K562 (cell line): ENCODE measurements around the gene PTCH1. TPM values are rescaled to one million over a fixed set of nuclear protein-coding genes. Genes with fewer than 3 reads are reported as not detected.

Source experiments
- ELF1 ChIP-seq: fragments of 200-800 bp; sonication (Bioruptor generic); IDR thresholded peaks from 2 replicates; pipeline ENCODE4 v1.6.1; 2016; ENCODE audit warnings: missing genetic modification characterization, missing compliant biosample characterization
- FOXJ2 ChIP-seq: fragments of 200-800 bp; sonication (Bioruptor generic); IDR thresholded peaks from 2 replicates; pipeline ENCODE4 v1.6.1; 2016; ENCODE audit warnings: missing genetic modification characterization, missing compliant biosample characterization
- ILK ChIP-seq: fragments of 450-650 bp; IDR thresholded peaks from 2 replicates; pipeline ENCODE4 v1.6.1; 2016; ENCODE audit warnings: missing genetic modification characterization, low read depth, mild to moderate bottlenecking, missing compliant biosample characterization, moderate library complexity, borderline replicate concordance
- KLF6 ChIP-seq: fragments of 250-450 bp; sonication (Bioruptor Pico); IDR thresholded peaks from 2 replicates; pipeline ENCODE4 v1.4.0; 2020; ENCODE audit warnings: mild to moderate bottlenecking, moderate library complexity, borderline replicate concordance
- MTA1 ChIP-seq: fragments of 450-650 bp; IDR thresholded peaks from 2 replicates; pipeline ENCODE4 v1.6.1; 2017; ENCODE audit warnings: borderline replicate concordance
- MTA3 ChIP-seq: fragments of 450-650 bp; formaldehyde crosslinking; IDR thresholded peaks from 2 replicates; pipeline ENCODE4 v1.6.1; 2017; ENCODE audit warnings: mild to moderate bottlenecking, borderline replicate concordance
- NFRKB ChIP-seq: fragments of 450-650 bp; IDR thresholded peaks from 2 replicates; pipeline ENCODE4 v1.6.1; 2016; ENCODE audit warnings: low read depth
- RAD51 ChIP-seq: fragments of 450-650 bp; IDR thresholded peaks from 2 replicates; pipeline ENCODE4 v1.7.1; 2016; ENCODE audit warnings: low read depth, mild to moderate bottlenecking, borderline replicate concordance
- RBM15 ChIP-seq: fragments of 200-400 bp; formaldehyde crosslinking; IDR thresholded peaks from 2 replicates; pipeline ENCODE4 v1.6.1; 2018; ENCODE audit warnings: mild to moderate bottlenecking, low read length, moderate library complexity; ENCODE audit not compliant: insufficient read depth
- RFX5 ChIP-seq: IDR thresholded peaks from 2 replicates; pipeline ENCODE4 v1.6.1; 2011; ENCODE audit warnings: low read depth, mild to moderate bottlenecking, improper control_type of control experiment, low read length
- SIN3B ChIP-seq: fragments of 450-650 bp; IDR thresholded peaks from 2 replicates; pipeline ENCODE4 v1.6.1; 2017; ENCODE audit warnings: low read depth, mild to moderate bottlenecking, moderate library complexity
- SRSF1 ChIP-seq: fragments of 200-400 bp; formaldehyde crosslinking; IDR thresholded peaks from 2 replicates; pipeline ENCODE4 v1.6.1; 2017; ENCODE audit warnings: mild to moderate bottlenecking, low read depth, low read length, moderate library complexity
- TEAD4 ChIP-seq, 2 experiments: sonication (generic) in 1 of 2; formaldehyde crosslinking in 1 of 2; IDR thresholded peaks; 2 replicates each; pipeline versions ENCODE4 v1.6.1 to v1.8.0; 2012 to 2022; ENCODE audit warnings: borderline replicate concordance in 1 of 2, inconsistent platforms in 1 of 2, low read length in 1 of 2, mild to moderate bottlenecking in 1 of 2, missing genetic modification reagents in 1 of 2
- ZNF184 ChIP-seq: sonication (generic); formaldehyde crosslinking; IDR thresholded peaks from 2 replicates; pipeline ENCODE4 v1.5.0; 2020; ENCODE audit warnings: missing genetic modification reagents
- ZNF79 ChIP-seq: fragments of 250-450 bp; sonication (Bioruptor Pico); IDR thresholded peaks from 2 replicates; pipeline ENCODE4 v1.4.0; 2020; ENCODE audit warnings: low read depth, mild to moderate bottlenecking, moderate library complexity
- polyA plus RNA-seq, 8 experiments: library from polyadenylated mRNA; depleted of rRNA in 4 of 8; stranded (reverse) in 5 of 8; unstranded in 3 of 8; fragments of >200 nt; fragmentation: Nextera tagmentation in 2 of 8; fragmentation: Illumina TruSeq in 1 of 8; extraction: Ambion mirVana in 2 of 8; extraction: Trizol in 1 of 8; gene quantifications; 2 replicates each; pipeline versions ENCODE4 v1.2.1 to v1.2.3, GENCODE V29; 2011 to 2014; ENCODE audit warnings: inconsistent platforms in 1 of 8, missing spikeins in 1 of 8
- total RNA-seq, 7 experiments: library from RNA; depleted of rRNA in 6 of 7; stranded (reverse); fragments of >200 nt in 6 of 7; fragmentation: Illumina TruSeq in 2 of 7; extraction: Trizol in 2 of 7; gene quantifications; 2 replicates each; pipeline versions ENCODE4 v1.2.1 to v1.2.3, GENCODE V29; 2011 to 2021; ENCODE audit warnings: low replicate concordance in 1 of 7
- TF ChIP-seq, protein P1 (sequence below): sonication (generic); formaldehyde crosslinking; IDR thresholded peaks from 2 replicates; pipeline ENCODE4 v1.8.0; 2022; ENCODE audit warnings: missing genetic modification reagents, mild to moderate bottlenecking, borderline replicate concordance
- TF ChIP-seq, protein P2 (sequence below): fragments of 450-650 bp; IDR thresholded peaks from one replicate; pipeline ENCODE4 v1.6.1; 2018; ENCODE audit warnings: mild to moderate bottlenecking, moderate library complexity; ENCODE audit not compliant: partially characterized antibody
- TF ChIP-seq, protein P3 (sequence below): fragments of 450-650 bp; IDR thresholded peaks from 2 replicates; pipeline ENCODE4 v1.6.1; 2016; ENCODE audit warnings: missing biosample characterization, missing genetic modification characterization
- TF ChIP-seq, protein P4 (sequence below): fragments of 450-650 bp; conservative IDR thresholded peaks from 2 replicates; pipeline ENCODE4 v1.6.1; 2016; ENCODE audit warnings: missing genetic modification characterization, low read depth, mild to moderate bottlenecking, missing compliant biosample characterization, moderate library complexity
- TF ChIP-seq, protein P5 (sequence below): fragments of 250-450 bp; sonication (Bioruptor Pico); IDR thresholded peaks from 2 replicates; pipeline ENCODE4 v1.8.0; 2022; ENCODE audit warnings: moderate library complexity, mild to moderate bottlenecking, inconsistent platforms
- TF ChIP-seq, protein P6 (sequence below): sonication (generic); formaldehyde crosslinking; IDR thresholded peaks from 2 replicates; pipeline ENCODE4 v1.5.0; 2020; ENCODE audit warnings: missing genetic modification reagents

The PTCH1 gene
- total and polyA plus RNA-seq, 9 of the 15 experiments (the other 6 are each of a cell fraction or from before 2014, with no cell fraction given): 0.70 to 9.9 (median 3.8) TPM

DNA sequence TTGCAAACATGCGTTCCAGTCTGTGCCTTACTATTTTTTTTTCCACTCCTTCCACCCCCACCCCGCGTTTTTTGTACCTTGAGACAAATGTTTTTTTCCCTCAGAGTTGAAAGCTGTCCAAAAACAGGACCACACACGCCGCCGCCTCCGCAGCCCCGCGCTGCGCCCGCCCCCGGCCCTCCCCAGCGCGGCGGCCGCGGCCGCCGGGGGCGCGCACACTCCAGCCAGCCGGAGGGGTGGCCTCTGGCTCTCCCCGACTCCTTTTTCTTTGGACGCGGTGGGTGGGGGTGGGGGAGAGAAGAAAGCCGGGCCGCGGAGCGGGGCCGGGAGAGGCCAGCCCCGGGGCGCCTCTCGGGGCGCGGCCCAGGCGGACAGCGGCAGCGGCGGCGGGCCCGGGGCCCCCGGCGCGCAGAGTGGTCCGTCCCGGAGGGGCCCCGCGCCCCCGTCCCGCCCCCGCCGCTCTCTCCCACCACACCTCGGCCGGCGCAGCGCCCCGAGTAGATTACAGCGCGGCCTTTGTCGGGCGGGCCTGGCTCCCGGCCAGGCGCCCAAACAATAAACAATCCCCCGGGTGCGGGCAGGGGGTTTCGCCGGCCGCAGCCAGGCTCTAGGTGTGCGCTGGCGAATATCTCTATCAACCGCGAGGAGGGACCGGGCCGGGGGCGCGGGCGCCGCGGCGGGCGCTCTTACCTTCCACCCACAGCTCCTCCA lies 10.9 kb downstream of the PTCH1 start (continued):
- TF ChIP-seq, protein P1, sequence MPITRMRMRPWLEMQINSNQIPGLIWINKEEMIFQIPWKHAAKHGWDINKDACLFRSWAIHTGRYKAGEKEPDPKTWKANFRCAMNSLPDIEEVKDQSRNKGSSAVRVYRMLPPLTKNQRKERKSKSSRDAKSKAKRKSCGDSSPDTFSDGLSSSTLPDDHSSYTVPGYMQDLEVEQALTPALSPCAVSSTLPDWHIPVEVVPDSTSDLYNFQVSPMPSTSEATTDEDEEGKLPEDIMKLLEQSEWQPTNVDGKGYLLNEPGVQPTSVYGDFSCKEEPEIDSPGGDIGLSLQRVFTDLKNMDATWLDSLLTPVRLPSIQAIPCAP (CRISPR knock-in tag): no peak
- TF ChIP-seq ILK (no peak), RAD51 (no peak), ELF1 (tag) (no peak), FOXJ2 (tag) (no peak), MTA1 (no peak), RFX5 (no peak), NFRKB (no peak; the same call in 1 of the 2 replicates), TEAD4 (IDR thresholded peaks at IDR 0.05; ENCODE audit: low read length) (no peak; the same call in 1 of the 2 replicates), TEAD4 (CRISPR knock-in tag; IDR thresholded peaks at IDR 0.05; ENCODE audit: borderline replicate concordance) (no peak), KLF6 (CRISPR knock-in tag) (no peak), SRSF1 (no peak), ZNF79 (CRISPR knock-in tag) (no peak), ZNF184 (CRISPR knock-in tag) (no peak), MTA3 (no peak), SIN3B (0 out of 2 replicates have a peak, but pooled peaks have one; percentile 36), RBM15 (no peak)
- TF ChIP-seq, protein P2, sequence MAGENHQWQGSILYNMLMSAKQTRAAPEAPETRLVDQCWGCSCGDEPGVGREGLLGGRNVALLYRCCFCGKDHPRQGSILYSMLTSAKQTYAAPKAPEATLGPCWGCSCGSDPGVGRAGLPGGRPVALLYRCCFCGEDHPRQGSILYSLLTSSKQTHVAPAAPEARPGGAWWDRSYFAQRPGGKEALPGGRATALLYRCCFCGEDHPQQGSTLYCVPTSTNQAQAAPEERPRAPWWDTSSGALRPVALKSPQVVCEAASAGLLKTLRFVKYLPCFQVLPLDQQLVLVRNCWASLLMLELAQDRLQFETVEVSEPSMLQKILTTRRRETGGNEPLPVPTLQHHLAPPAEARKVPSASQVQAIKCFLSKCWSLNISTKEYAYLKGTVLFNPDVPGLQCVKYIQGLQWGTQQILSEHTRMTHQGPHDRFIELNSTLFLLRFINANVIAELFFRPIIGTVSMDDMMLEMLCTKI: no peak
- TF ChIP-seq, protein P3, sequence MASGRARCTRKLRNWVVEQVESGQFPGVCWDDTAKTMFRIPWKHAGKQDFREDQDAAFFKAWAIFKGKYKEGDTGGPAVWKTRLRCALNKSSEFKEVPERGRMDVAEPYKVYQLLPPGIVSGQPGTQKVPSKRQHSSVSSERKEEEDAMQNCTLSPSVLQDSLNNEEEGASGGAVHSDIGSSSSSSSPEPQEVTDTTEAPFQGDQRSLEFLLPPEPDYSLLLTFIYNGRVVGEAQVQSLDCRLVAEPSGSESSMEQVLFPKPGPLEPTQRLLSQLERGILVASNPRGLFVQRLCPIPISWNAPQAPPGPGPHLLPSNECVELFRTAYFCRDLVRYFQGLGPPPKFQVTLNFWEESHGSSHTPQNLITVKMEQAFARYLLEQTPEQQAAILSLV (tag): no peak
- TF ChIP-seq, protein P4, sequence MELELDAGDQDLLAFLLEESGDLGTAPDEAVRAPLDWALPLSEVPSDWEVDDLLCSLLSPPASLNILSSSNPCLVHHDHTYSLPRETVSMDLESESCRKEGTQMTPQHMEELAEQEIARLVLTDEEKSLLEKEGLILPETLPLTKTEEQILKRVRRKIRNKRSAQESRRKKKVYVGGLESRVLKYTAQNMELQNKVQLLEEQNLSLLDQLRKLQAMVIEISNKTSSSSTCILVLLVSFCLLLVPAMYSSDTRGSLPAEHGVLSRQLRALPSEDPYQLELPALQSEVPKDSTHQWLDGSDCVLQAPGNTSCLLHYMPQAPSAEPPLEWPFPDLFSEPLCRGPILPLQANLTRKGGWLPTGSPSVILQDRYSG: no peak
- TF ChIP-seq, protein P5, sequence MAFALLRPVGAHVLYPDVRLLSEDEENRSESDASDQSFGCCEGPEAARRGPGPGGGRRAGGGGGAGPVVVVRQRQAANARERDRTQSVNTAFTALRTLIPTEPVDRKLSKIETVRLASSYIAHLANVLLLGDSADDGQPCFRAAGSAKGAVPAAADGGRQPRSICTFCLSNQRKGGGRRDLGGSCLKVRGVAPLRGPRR: no peak
- TF ChIP-seq, protein P6, sequence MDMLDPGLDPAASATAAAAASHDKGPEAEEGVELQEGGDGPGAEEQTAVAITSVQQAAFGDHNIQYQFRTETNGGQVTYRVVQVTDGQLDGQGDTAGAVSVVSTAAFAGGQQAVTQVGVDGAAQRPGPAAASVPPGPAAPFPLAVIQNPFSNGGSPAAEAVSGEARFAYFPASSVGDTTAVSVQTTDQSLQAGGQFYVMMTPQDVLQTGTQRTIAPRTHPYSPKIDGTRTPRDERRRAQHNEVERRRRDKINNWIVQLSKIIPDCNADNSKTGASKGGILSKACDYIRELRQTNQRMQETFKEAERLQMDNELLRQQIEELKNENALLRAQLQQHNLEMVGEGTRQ (CRISPR knock-in tag): no peak
